ENCODE results near the gene NOLC1.
A peak's percentile ranks its signal among the peaks of the same experiment; 100 is the strongest.

Gene NOLC1

GRCh38 chr10:102151774-102152544 lies at the start of gene NOLC1:
Gene NOLC1 (plus strand): TSS chr10:102152389. CDS start chr10:102152411, 22 bp downstream.
- peak; percentile 99 for DNase-seq (ENCODE audit: low spot score)

- DNase-seq (ENCODE audit: low spot score) = no peak
Observed at GRCh38 chr10:102102421-102102820, 49.8 kb upstream of the NOLC1 start.

DNA sequence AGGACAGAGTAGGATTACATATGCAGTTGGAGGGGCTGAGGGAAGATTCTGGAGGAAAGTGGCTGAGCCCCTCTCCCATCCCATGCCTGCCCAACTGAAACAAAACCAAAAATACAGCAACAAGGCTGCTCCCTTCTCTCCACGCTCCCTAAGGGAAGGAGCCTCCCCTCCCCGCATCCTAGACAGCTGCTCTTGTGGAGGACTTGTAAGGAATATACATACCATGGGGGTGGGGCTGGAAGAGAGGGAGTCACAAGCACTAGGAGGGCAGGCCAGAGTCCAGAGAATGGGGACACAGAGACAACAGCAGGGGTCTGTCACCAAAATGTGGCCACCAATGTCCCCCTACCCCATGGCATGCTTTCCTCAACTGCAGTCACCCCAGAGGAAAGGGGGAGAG lies 45.2 kb upstream of the NOLC1 start:
- no peak for DNase-seq (ENCODE audit: low spot score)

DNA sequence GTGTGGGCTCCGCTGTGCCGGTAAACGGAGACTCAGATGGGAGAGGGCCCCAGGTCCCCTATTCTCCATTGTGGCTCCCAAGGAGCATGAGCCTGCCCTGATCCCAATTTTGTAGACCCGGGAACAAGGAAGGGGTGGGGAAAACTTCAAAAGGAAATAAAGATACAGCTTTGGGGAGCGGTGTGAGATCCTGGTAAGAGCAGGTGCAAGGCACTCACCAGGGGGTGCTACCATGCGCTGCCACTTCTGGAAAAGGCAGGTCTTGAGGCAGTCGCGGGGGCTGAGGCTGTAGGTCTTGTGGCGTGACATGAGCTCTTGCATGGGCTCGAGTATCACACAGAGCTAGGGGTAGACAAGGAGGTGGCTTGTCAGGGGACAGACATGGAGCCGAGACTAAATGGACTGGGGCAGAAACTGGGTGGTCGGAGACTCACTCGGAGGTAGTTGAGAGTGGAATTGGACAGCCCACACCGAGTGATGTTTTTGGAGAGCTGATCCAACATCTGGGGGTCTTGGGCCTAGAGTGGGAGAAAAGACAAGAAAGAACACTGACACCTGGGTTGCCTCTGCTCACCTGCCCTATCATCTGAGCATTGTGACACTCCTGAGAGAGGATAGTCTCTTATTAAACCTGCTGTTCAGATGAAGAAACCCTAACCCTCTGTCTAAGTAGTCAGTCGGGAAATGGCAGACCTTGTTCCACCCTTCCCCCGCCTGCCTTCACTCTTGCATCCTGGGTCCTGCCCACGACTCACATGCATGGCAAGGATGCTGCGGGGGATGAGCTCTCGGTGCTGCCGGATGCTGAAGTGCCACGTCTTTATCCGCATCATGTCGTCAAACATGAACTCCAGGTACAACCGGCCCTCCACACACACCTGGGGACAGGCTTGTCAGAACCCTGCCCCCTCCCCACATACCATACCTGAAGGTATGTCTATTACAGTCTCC lies 42.7 kb upstream of the NOLC1 start:
- no peak for DNase-seq (ENCODE audit: low spot score)

DNA sequence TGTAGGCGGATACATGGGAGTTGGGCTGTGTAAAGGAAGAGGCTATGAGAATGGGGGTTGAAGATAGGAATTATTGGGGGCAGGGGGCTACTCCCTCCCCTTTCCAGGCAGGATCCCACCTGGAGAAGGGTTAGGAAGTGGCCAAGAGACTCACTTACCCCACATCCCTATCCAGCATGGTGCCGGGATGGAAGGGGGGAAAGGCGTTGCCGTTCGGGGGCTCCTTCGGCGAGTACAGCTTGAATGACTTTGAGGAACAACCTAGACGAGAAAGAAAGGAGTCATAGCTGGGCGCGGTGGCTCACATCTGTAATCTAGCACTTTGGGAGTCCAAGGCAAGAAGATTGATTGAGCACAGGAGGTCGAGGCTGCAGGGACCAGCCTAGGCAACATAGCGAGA lies 40.9 kb upstream of the NOLC1 start:
- no peak for DNase-seq (ENCODE audit: low spot score)

DNA sequence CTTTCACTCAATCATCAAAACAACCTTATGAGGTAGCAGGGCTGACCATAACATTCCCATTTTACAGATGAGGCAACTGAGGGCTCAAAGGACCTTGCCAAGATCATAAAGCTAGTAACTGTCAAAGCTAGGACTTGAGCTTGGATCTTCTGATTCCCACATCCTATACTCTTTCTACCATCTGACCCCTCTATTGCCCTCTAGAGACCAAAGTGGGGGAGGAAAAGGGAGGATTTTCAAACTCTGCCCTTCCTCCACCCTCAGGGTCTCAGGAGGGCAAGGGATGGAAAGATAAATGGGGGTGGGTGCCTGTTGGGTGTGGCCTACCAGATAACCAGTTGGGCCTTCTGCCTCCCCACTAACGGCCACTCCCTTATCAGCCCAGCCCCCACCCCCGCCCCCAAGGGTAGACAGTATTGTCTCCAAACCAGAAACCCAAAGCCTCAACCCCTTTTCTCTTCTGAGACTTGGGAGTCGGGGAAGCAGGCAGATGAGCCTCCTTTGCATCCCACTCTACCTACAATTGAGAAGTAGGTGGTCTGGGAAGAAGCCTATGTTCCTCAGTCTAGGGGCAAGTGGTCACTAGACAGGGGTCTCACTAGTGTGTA lies 39.9 kb upstream of the NOLC1 start:
- DNase-seq (ENCODE audit: low spot score) = no peak

DNA sequence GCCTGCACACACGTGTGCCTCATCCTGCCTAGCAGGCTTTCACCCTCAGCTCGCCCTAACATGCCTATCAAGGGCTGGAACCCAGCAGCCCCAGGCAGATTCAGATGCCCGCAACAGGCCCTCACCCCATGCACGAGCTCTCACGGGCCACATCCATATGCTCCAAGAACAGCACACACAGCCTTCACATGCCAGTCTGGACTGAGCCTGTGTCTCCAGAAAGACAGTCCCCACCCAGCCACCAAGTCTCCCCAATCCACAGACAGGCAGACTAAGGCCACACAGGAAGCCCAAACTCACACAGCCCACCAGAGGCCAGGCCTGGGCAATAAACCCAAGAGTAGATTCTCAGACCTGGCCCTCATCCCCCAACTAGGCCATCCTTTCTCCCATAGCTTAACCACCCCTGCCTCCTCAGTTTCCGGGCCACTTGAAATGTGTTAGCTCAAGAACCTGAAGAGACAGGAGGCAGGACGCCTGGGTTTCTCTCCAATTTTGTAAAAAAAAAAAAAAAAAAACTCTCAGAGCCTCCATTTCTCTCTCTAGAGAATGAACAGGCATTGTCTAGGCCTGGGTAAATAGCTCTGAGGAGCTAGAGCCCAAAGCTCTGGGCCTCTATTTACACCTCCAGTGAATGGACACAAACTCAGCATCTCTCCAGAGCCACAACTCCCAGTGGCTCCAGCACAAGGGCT lies 38.8 kb upstream of the NOLC1 start:
- no peak for DNase-seq (ENCODE audit: low spot score)

GRCh38 chr10:102113956-102114857 lies 38.0 kb upstream of the NOLC1 start:
- no peak for DNase-seq (ENCODE audit: low spot score)

GRCh38 chr10:102114861-102115618 lies 37.1 kb upstream of the NOLC1 start:
- peak; percentile 81 for DNase-seq (ENCODE audit: low spot score)

- no peak for DNase-seq (ENCODE audit: low spot score)
Observed at GRCh38 chr10:102115775-102116174, 36.4 kb upstream of the NOLC1 start.

GRCh38 chr10:102116656-102117055 lies 35.5 kb upstream of the NOLC1 start:
- DNase-seq (ENCODE audit: low spot score) = no peak

DNA sequence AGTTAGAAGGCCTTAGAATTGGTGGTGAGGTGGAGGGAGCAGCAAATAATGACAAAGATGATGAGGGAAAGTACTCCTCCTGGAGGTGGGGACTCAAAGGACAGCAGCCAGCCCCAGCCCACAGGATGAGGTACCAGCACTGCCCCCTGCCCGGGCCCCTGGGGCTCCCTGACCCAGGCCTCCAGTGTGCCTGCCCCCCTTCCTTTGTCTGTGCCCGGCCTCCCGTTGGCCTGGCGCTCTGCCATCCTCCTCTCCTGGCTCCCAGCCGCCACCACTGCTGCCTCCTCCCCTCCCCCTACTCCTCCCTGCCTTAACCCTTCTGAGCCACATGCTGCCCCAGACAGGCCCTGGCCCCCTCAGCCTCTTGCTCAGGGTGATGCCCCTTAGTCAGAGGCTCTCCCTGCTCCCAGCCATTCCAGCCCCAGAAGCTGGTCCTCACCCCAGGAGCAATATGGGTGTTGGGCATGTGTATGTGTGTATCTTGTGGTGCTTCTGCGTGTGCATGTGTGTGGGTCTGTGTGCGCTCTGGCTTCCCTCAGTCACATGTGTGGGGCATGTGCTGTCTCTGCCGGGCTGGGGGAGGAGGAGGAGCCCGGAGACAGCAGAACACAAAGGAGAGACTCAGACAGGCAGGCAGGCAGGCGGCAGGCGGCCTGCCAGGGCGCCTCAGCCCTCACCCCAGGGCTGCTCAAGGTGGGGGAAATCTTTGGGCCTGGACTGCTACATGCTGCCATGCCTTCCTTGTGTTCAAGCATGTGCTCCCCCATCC lies 34.6 kb upstream of the NOLC1 start:
- DNase-seq (ENCODE audit: low spot score) = peak; percentile 64

DNA sequence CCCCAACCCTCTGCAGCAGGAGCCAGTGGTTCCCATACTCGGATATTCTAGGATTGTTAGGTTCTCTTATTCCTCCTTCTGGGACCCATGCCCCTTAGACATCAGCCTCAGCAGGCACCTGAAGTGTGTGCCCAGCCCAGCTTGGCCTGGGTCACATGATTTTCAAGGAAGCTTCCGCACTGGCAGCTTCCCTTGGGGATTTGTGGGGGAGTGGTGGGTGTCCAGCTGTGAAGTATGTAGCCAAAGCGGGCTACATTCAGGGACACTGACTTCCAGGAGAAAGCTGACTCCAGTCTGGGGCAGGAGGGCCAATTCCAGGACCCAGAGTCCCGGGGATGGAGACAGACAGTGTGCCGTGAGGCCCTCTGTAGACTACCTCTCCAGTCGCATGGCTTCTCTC lies 33.3 kb upstream of the NOLC1 start:
- no peak for DNase-seq (ENCODE audit: low spot score)

- DNase-seq (ENCODE audit: low spot score) = peak; percentile 40
Observed at GRCh38 chr10:102119417-102120141, 32.6 kb upstream of the NOLC1 start.

DNA sequence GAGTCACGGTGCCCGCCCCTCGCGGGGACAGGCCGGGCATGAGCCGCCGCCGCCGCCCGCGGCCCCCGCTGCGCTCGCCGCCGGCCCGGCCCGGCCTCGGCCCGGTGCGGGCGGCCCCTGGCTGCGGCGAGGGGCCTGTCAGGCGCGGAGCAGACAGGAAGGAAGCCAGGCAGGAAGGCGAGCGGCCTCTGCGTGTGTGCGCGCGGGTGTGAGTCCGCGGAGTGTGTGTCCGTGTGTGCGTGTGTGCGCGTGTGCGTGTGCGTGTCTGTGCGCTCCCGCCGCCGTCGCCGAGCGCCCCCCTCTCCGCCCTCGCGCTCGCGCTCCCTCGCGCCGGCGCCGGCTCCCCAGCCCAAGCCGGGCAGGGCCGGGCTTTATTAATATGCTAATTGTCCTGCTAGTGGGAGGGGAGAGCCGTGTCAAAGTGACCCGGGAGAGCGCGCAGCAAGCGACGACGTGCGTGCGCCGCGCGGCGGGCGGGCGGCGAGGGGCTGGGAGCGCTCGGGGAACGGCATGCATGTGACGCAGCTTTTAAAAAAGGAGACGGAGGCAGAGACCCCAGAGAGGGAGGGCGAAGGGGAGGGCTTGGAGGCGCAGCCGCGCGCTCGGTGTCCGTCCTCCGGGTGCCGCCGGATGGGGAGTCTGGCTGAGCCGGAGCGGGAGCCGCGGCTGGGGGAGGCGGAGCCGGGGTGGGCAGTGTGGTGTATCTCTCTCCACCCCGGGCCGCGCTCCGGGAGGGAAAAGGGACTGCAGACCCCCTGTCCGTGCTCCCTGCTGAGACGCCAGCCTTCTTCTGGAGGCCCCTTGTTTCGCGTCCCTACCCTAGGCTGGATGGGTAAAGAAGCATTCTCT lies 31.8 kb upstream of the NOLC1 start, which contains the start of gene LDB1:
TSS of gene LDB1 (minus strand) at position 227 of the 849 bp plus-strand sequence. CDS start 258 bp downstream, outside the sequence.
- DNase-seq (ENCODE audit: low spot score) = peak; percentile 67

DNA sequence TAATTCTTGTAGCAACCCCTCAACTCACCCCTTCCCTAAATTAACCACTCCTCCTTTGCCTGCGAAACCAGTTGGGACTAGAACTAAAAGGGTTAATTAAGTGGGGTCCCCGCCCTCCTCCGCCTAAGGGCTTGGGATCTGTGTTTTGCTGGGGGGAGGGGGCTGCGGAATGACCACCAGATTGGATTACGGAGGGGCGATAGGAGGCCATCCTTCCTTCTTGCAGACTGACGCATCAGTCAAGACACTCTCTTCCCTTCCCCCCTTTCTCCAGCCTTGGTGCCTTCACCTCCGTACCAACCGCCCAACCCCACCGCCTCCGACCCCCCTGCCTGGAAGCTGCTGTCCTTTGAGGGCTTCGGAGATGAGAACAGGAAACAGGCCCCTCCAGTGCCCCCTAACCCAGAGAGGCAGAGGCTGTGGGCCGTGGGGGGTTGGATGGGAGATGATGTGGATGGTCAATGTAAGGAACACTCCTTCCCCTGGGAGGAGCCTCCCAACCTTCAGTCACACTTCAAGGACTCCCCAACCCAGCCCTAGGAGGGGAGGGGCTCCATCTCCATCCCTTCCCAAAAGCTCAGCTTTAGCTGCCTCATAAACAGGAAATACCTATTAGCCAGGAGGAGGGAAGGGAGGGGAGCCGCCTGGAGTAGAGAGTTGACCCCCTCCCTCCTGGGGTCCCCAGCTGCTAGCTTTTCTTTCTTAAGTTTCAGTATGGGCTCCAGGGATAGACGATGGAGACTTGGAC lies 31.0 kb upstream of the NOLC1 start:
- DNase-seq (ENCODE audit: low spot score) = no peak
